Kidney (tissue), 14 donors: ENCODE measurements around the gene ABHD10. TPM values are rescaled to one million over a fixed set of nuclear protein-coding genes. Genes with fewer than 3 reads are reported as not detected.

Experiments used
- DNase-seq, 5 donors: peaks; one replicate each; pipeline ENCODE4 v3.0.0-alpha.2; 2013 to 2020
- FAIRE-seq: peaks from 2 replicates; lab custom pipeline; 2012; peaks lifted over from hg19 to GRCh38; lab: Jason Lieb, UNC
- H3K27ac ChIP-seq, 2 donors: one replicate each; pipeline ENCODE4 v1.7.0; 2013; ENCODE audit warnings: low read depth in 2 of 2, low read length in 2 of 2, inconsistent platforms in 1 of 2
- H3K27me3 ChIP-seq: one replicate; pipeline ENCODE4 v1.7.1; 2013; ENCODE audit warnings: low read length, inconsistent platforms; ENCODE audit not compliant: control insufficient read depth, insufficient read depth
- H3K36me3 ChIP-seq, 3 donors: one replicate each; pipeline versions ENCODE4 v1.7.0 to v1.7.1; 2013; ENCODE audit warnings: low read length in 3 of 3, control low read depth in 1 of 3, inconsistent platforms in 1 of 3; ENCODE audit not compliant: insufficient read depth in 3 of 3, control insufficient read depth in 2 of 3
- H3K4me1 ChIP-seq, 3 donors: one replicate each; pipeline versions ENCODE4 v1.7.0 to v1.7.1; 2013; ENCODE audit warnings: low read length in 3 of 3, inconsistent platforms in 1 of 3, low read depth in 1 of 3; ENCODE audit not compliant: control insufficient read depth in 2 of 3, insufficient read depth in 2 of 3
- H3K4me3 ChIP-seq, 3 donors: one replicate each; pipeline versions ENCODE4 v1.7.0 to v1.8.1; 2013; ENCODE audit warnings: low read length in 3 of 3, control low read depth in 1 of 3, inconsistent platforms in 1 of 3
- H3K9ac ChIP-seq, 3 donors: one replicate each; pipeline versions ENCODE4 v1.7.0 to v1.7.1; 2013; ENCODE audit warnings: low read length in 3 of 3, control low read depth in 1 of 3, inconsistent platforms in 1 of 3
- H3K9me3 ChIP-seq, 3 donors: one replicate each; pipeline versions ENCODE4 v1.7.0 to v1.7.1; 2013; ENCODE audit warnings: low read length in 3 of 3, control low read depth in 1 of 3, inconsistent platforms in 1 of 3; ENCODE audit not compliant: control insufficient read depth in 2 of 3, insufficient read depth in 1 of 3
- intact Hi-C: fragments of 100-400 bp; cut with DNase I; formaldehyde crosslinking; loops from one replicate; pipeline ENCODE4 v1.11.1; 2022
- polyA plus RNA-seq: library from polyadenylated mRNA; stranded (reverse); fragments of 350-450 nt; fragmentation: Illumina TruSeq; extraction: RNeasy Lipid Tissue Mini Kit (QIAGEN cat#74804); gene quantifications from one replicate; pipeline ENCODE4 v1.2.3, GENCODE V29; 2014; ENCODE audit warnings: low read depth, low replicate concordance; ENCODE audit not compliant: insufficient read depth
- total RNA-seq: library from RNA; stranded (reverse); fragmentation: NEBNext Ultra II Directional; extraction: Animal tissue kit (Norgen Biotek cat#: 25700); gene quantifications from one replicate; pipeline ENCODE4 v1.2.1, GENCODE V29; 2021
- TF ChIP-seq, protein P1 (sequence below): IDR thresholded peaks from 3 replicates; pipeline ENCODE4 v1.5.1; 2012; ENCODE audit warnings: mild to moderate bottlenecking, moderate library complexity, borderline replicate concordance; ENCODE audit not compliant: insufficient read depth; ENCODE audit errors: extremely low read depth
- donor health status: control.
- donor health status: control.
- donor health status: control.
- donor health status: control.
- donor health status: control.
- donor health status: DM: yes; HTN: yes; CAD: no.
- donor health status: Normal renal cell carcinoma (clear cell type).

ABHD10 gene
- total and polyA plus RNA-seq, 2 donors from 2014 or later, result 30.9 to 53.2 TPM

- H3K4me3 ChIP-seq, result no peak overlapping the region
- no peaks in the 10 kb centered on the region for H3K27me3 ChIP-seq
- no peak for FAIRE-seq
- H3K36me3 ChIP-seq, result no peaks in the 10 kb centered on the region
- no peaks in the 10 kb centered on the region for H3K9me3 ChIP-seq
- TF ChIP-seq, protein P1, sequence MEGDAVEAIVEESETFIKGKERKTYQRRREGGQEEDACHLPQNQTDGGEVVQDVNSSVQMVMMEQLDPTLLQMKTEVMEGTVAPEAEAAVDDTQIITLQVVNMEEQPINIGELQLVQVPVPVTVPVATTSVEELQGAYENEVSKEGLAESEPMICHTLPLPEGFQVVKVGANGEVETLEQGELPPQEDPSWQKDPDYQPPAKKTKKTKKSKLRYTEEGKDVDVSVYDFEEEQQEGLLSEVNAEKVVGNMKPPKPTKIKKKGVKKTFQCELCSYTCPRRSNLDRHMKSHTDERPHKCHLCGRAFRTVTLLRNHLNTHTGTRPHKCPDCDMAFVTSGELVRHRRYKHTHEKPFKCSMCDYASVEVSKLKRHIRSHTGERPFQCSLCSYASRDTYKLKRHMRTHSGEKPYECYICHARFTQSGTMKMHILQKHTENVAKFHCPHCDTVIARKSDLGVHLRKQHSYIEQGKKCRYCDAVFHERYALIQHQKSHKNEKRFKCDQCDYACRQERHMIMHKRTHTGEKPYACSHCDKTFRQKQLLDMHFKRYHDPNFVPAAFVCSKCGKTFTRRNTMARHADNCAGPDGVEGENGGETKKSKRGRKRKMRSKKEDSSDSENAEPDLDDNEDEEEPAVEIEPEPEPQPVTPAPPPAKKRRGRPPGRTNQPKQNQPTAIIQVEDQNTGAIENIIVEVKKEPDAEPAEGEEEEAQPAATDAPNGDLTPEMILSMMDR, result no peak
- DNase-seq, result no peak
- H3K9ac ChIP-seq, result no peak overlapping the region
- no peak overlapping the region for H3K27ac ChIP-seq
- H3K4me1 ChIP-seq, result peaks cover 0 to 10% (median 5%) of the 10 kb centered on the region in 3 donors
- intact Hi-C loops, result no loop called here
Observed at GRCh38 chr3:112017091-112017490, 38.3 kb downstream of the ABHD10 start.

DNA sequence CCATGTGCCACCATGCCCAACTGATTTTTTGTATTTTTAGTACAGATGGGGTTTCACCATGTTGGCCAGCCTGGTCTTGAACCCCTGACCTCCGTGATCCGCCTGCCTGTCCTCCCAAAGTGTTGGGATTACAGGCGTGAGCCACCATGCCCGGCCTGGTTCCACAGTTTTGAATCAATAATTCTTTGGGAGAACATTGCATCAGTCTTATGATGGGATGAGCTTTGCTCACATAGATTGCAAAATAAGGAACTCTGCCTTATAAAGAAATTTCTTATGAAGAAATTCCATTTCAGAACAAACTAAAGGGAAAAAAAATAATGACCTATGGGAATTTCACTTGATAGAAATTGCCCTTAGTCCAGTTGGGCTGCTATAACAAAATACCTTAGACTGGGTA is 39.9 kb downstream of the ABHD10 start:
- Histone ChIP-seq H3K9me3 (no peaks in the 10 kb centered on the region), H3K4me1 (no peaks in the 10 kb centered on the region), H3K27me3 (no peaks in the 10 kb centered on the region), H3K4me3 (no peak overlapping the region), H3K9ac (no peak overlapping the region), H3K36me3 (no peaks in the 10 kb centered on the region), H3K27ac (no peak overlapping the region)
- intact Hi-C loops, result no loop called here
- TF ChIP-seq, protein P1, result no peak
- DNase-seq (no peak), FAIRE-seq (no peak)

- intact Hi-C loops, result no loop called here
- no peak overlapping the region for H3K27ac ChIP-seq
- DNase-seq (no peak), FAIRE-seq (no peak)
- no peak overlapping the region for H3K9ac ChIP-seq
- H3K27me3 ChIP-seq, result no peaks in the 10 kb centered on the region
- no peaks in the 10 kb centered on the region for H3K36me3 ChIP-seq
- no peaks in the 10 kb centered on the region for H3K4me1 ChIP-seq
- no peaks in the 10 kb centered on the region for H3K9me3 ChIP-seq
- TF ChIP-seq, protein P1, result no peak
- H3K4me3 ChIP-seq, result no peak overlapping the region
Observed at GRCh38 chr3:112019716-112020115, 40.9 kb downstream of the ABHD10 start.

DNA sequence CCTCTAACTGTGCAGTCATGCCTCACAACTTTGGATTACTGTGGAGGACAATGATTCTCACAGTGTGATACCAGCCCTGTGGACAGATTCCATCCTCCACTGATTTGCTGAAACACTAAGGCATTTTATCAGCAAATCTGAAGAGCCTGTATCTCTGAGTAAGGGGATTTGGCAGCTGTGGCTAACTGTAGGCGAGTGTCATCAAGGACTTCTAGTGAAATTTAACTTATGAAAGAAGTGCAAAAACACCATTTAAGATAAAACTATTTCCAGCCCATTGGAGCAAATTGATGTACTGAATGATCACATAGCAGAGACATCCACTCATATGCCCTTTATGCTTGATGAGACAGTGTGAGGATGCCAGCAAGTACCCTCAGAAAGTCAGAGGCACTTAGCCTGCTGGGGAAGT is 41.9 kb downstream of the ABHD10 start:
- H3K27ac ChIP-seq, result no peak overlapping the region
- H3K4me3 ChIP-seq, result no peak overlapping the region
- no peaks in the 10 kb centered on the region for H3K27me3 ChIP-seq
- no peaks in the 10 kb centered on the region for H3K4me1 ChIP-seq
- H3K9me3 ChIP-seq, result no peaks in the 10 kb centered on the region
- FAIRE-seq (no peak), DNase-seq (no peak)
- no peaks in the 10 kb centered on the region for H3K36me3 ChIP-seq
- intact Hi-C loops, result no loop called here
- H3K9ac ChIP-seq, result no peak overlapping the region
- TF ChIP-seq, protein P1, result no peak
